ENCODE results near the gene FKBP6.
"Not testable (repeated sequence)": the region's sequence is repeated elsewhere in the genome, so short reads cannot be mapped to it uniquely, and the experiment has no call there.

The FKBP6 gene

GRCh38 chr7:73391396-73391795 is 63.4 kb downstream of the FKBP6 start:
- Histone ChIP-seq H3K27ac (ENCODE audit: low read depth, low read length) (no peak overlapping the region), H3K4me3 (ENCODE audit: low read length) (no peak overlapping the region), H3K27me3 (ENCODE audit: control insufficient read depth, insufficient read depth, low read length) (no peaks in the 10 kb centered on the region), H3K4me1 (ENCODE audit: control insufficient read depth, insufficient read depth, low read length) (no peaks in the 10 kb centered on the region), H3K9ac (ENCODE audit: low read length) (no peak overlapping the region), H3K36me3 (ENCODE audit: control insufficient read depth, insufficient read depth, low read length) (no peaks in the 10 kb centered on the region)

- Histone ChIP-seq H3K4me3 (ENCODE audit: low read length) (no peak overlapping the region), H3K9ac (ENCODE audit: low read length) (no peak overlapping the region), H3K36me3 (ENCODE audit: control insufficient read depth, insufficient read depth, low read length) (no peaks in the 10 kb centered on the region)
Measured at GRCh38 chr7:73394422-73394821, 66.5 kb downstream of the FKBP6 start.

GRCh38 chr7:73395538-73396503 is 67.9 kb downstream of the FKBP6 start:
- no peak overlapping the region for H3K27ac ChIP-seq (ENCODE audit: low read depth, low read length)
- no peaks in the 10 kb centered on the region for H3K27me3 ChIP-seq (ENCODE audit: control insufficient read depth, insufficient read depth, low read length)
- no peaks in the 10 kb centered on the region for H3K4me1 ChIP-seq (ENCODE audit: control insufficient read depth, insufficient read depth, low read length)
- H3K9ac ChIP-seq (ENCODE audit: low read length): no peak overlapping the region
- no peaks in the 10 kb centered on the region for H3K36me3 ChIP-seq (ENCODE audit: control insufficient read depth, insufficient read depth, low read length)
- H3K4me3 ChIP-seq (ENCODE audit: low read length): no peak overlapping the region

More at GRCh38 chr7:73394422-73394821, 66.5 kb downstream of the FKBP6 start:
- Histone ChIP-seq H3K4me1 (ENCODE audit: control insufficient read depth, insufficient read depth, low read length) (no peaks in the 10 kb centered on the region), H3K27ac (ENCODE audit: low read depth, low read length) (no peak overlapping the region), H3K27me3 (ENCODE audit: control insufficient read depth, insufficient read depth, low read length) (no peaks in the 10 kb centered on the region)

GRCh38 chr7:73397521-73398281 is 69.7 kb downstream of the FKBP6 start:
- H3K9ac ChIP-seq (ENCODE audit: low read length): no peak overlapping the region
- no peaks in the 10 kb centered on the region for H3K4me1 ChIP-seq (ENCODE audit: control insufficient read depth, insufficient read depth, low read length)
- no peaks in the 10 kb centered on the region for H3K27me3 ChIP-seq (ENCODE audit: control insufficient read depth, insufficient read depth, low read length)
- no peak overlapping the region for H3K27ac ChIP-seq (ENCODE audit: low read depth, low read length)
- no peaks in the 10 kb centered on the region for H3K36me3 ChIP-seq (ENCODE audit: control insufficient read depth, insufficient read depth, low read length)
- H3K4me3 ChIP-seq (ENCODE audit: low read length): no peak overlapping the region

- not testable (repeated sequence) for H3K27me3 ChIP-seq (ENCODE audit: control insufficient read depth, insufficient read depth, low read length); H3K27ac ChIP-seq (ENCODE audit: low read depth, low read length); H3K9ac ChIP-seq (ENCODE audit: low read length); H3K4me1 ChIP-seq (ENCODE audit: control insufficient read depth, insufficient read depth, low read length); H3K36me3 ChIP-seq (ENCODE audit: control insufficient read depth, insufficient read depth, low read length)
- H3K4me3 ChIP-seq (ENCODE audit: low read length): peak overlapping the region; percentile 50
Measured at GRCh38 chr7:73399185-73400050, 71.5 kb downstream of the FKBP6 start.

GRCh38 chr7:73404860-73405259 is 76.9 kb downstream of the FKBP6 start:
- not testable (repeated sequence) for H3K27me3 ChIP-seq (ENCODE audit: control insufficient read depth, insufficient read depth, low read length); H3K27ac ChIP-seq (ENCODE audit: low read depth, low read length); H3K4me1 ChIP-seq (ENCODE audit: control insufficient read depth, insufficient read depth, low read length)

More at GRCh38 chr7:73404860-73405259, 76.9 kb downstream of the FKBP6 start:
- not testable (repeated sequence) for H3K4me3 ChIP-seq (ENCODE audit: low read length); H3K9ac ChIP-seq (ENCODE audit: low read length); H3K36me3 ChIP-seq (ENCODE audit: control insufficient read depth, insufficient read depth, low read length)

All from rectal smooth muscle tissue (tissue), 1 donor.